ENCODE results near the gene TNFAIP8L3.

DNA sequence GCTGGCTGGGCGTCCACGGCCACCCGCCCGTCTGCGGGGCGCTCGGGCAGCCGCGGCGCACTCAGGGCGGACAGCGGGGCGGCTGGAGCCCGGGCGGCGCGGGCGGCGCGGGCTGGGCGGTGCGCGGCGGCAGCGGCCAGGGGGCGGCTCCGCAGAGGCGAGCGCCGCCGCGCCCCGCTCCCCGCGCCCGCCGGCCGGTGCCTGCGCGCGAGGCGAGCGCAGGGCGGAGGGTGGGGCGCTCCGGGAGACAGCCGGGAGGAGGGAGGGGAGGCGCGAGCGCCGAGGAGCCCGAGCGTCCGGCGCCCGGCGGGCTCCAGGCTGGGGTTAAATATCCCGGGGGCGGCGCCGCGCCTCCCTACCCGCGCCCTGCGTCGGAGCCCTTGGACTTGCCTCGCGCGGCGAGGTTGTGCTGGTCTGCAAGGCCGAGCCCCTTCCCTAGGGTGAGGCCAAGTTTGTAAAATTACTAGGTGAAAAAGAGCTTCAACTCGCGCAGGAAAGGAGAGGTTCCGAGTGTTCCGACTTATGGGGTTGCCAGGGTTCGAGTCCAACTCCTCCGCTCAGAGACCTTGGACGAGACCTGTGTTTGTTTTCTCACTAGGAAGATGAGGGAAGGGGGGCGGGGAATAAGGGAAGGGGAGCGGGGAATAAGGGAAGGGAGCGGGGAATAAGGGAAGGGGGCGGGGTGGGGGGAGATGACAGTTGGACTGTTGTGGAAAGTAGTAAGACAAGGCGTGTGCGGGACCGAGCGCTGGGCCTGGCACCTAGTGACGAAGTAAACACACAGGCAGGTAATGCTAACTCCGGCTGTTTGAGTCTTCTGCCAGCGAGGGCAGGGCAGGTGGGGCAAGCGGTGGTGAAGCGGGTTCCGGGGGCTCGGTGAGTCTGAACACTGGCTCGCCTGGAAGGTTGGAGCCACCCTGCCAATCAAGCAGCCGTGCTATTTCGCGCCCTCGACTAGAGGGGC lies at the start of gene TNFAIP8L3:
- TF ChIP-seq CTCF (IDR thresholded peaks at IDR 0.05), result no peak
- TF ChIP-seq POLR2A (IDR thresholded peaks at IDR 0.05), result no peak
